Measurements from ENCODE around the gene ACTRT2. TPM values are rescaled to one million over a fixed set of nuclear protein-coding genes. Genes with fewer than 3 reads are reported as not detected.

Gene ACTRT2
- total and polyA plus RNA-seq, 2 donors (not counting 1 experiment from before 2014, with no cell fraction given), result not detected

DNA sequence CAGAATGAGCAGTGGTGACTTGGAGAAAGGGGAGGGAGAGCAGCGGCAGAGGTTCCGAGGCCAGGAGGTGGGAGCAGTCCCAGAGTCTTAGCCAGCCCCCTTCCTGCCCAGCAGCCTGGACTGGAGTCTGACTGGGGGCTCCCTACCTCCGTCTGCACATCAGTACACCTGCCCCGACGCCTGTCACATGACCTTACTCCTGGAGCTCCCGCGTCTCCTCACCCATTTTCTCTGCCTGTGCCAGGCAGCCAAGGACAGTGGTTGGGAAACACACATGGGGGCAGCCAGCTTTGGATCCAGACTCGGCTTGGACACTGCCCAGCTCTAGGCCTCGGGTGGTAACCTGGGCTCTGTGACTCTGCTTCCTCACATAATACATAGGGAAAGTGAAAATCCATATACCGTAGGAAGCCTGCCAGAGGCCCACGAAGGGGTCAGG lies 16.9 kb downstream of the ACTRT2 start:
- ATAC-seq (ENCODE audit: low read depth), result no peak
- Histone ChIP-seq H3K27me3 (replicated peaks in 1 of 4; ENCODE audit: control extremely low read depth in 1 of 4, control insufficient read depth in 3 of 4, insufficient read depth in 4 of 4, low read length in 3 of 4) (no peaks in the 10 kb centered on the region), H3K36me3 (replicated peaks in 1 of 2; ENCODE audit: control extremely low read depth in 1 of 2, control insufficient read depth in 1 of 2, extremely low read depth in 1 of 2, insufficient read depth in 2 of 2, low read length in 1 of 2) (no peaks in the 10 kb centered on the region), H3K79me2 (ENCODE audit: control insufficient read depth, insufficient read depth, low read length) (no peaks in the 10 kb centered on the region), H3K9me3 (ENCODE audit: control extremely low read depth in 1 of 3, control insufficient read depth in 2 of 3, insufficient read depth in 1 of 3, low read length in 2 of 3) (peaks cover 0 to 5% (median 0%) of the 10 kb centered on the region in 3 donors), H4K20me1 (ENCODE audit: control insufficient read depth, insufficient read depth, low read length, poor library complexity, severe bottlenecking) (no peaks in the 10 kb centered on the region), H3K27ac (ENCODE audit: low read length in 2 of 2) (no peak overlapping the region), H3K4me2 (replicated peaks; ENCODE audit: low read depth, low read length, poor library complexity, severe bottlenecking) (no peak overlapping the region), H3K4me3 (ENCODE audit: control extremely low read depth in 1 of 5, extremely low read depth in 1 of 5, insufficient read depth in 1 of 5, low read depth in 2 of 5, low read length in 4 of 5) (no peak overlapping the region), H3K4me1 (ENCODE audit: control insufficient read depth in 2 of 2, insufficient read depth in 2 of 2, low read length in 2 of 2) (no peaks in the 10 kb centered on the region), H3K9ac (ENCODE audit: low read length) (no peak overlapping the region), H2AFZ (ENCODE audit: insufficient read depth, low read depth, low read length, poor library complexity, severe bottlenecking) (no peak overlapping the region)
- CTCF ChIA-PET, result no interaction called here
- Mint-ChIP-seq H3K9me3 (ENCODE audit: insufficient read depth) (no peaks in the 10 kb centered on the region), H3K4me3 (no peak overlapping the region), H3K27me3 (peaks cover 3% of the 10 kb centered on the region), H3K4me1 (no peaks in the 10 kb centered on the region), H3K27ac (no peak overlapping the region)
- intact Hi-C loops (cut with micrococcal nuclease), result no loop called here
- WGBS (ENCODE audit: insufficient coverage), result 90% methylated on average over 8 of the region's 11 CpGs
- DNase-seq, result no peak
- no peak for TF ChIP-seq EZH2 (IDR thresholded peaks at IDR 0.05; ENCODE audit: borderline replicate concordance, insufficient read depth, low read depth, low read length, poor library complexity, severe bottlenecking)
- no peak for TF ChIP-seq CTCF (IDR thresholded peaks at IDR 0.05)
- POLR2A ChIA-PET, result no interaction called here

DNA sequence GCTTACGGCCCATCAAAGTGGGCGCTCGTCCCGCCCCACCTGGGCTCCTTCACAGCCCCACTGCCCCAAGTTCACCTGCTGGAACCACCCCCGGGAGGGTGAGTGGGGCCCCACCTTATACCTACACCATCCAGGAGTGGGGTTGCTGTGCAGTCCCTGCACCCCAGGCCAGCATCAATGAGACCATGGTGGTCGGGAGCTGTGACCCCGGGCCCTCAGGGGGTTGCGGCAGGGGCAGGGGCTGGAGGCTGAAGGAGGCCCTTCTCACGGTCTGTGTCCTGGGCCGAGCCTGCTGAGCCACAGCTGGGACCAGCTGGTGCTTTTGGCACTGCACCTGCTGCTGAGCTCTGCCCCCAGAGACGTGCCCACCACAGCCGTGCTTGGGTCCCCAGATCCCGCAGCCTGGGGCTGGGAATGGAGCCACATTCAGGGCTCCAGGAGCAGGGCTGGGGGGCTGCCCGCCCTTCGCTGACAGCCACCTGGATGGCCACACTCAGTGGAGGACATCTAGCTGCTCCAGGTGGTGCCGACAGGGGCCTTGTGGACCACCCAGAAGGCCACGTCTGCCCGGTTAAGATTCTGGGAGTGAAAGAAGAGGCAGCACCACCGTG lies 17.4 kb downstream of the ACTRT2 start:
- POLR2A ChIA-PET, result no interaction called here
- Histone ChIP-seq H3K9ac (ENCODE audit: low read length) (no peak overlapping the region), H3K4me3 (ENCODE audit: control extremely low read depth in 1 of 5, extremely low read depth in 1 of 5, insufficient read depth in 1 of 5, low read depth in 2 of 5, low read length in 4 of 5) (no peak overlapping the region), H3K79me2 (ENCODE audit: control insufficient read depth, insufficient read depth, low read length) (no peaks in the 10 kb centered on the region), H3K4me1 (ENCODE audit: control insufficient read depth in 2 of 2, insufficient read depth in 2 of 2, low read length in 2 of 2) (no peaks in the 10 kb centered on the region), H3K9me3 (ENCODE audit: control extremely low read depth in 1 of 3, control insufficient read depth in 2 of 3, insufficient read depth in 1 of 3, low read length in 2 of 3) (peaks cover 0 to 5% (median 0%) of the 10 kb centered on the region in 3 donors), H3K27ac (ENCODE audit: low read length in 2 of 2) (no peak overlapping the region), H3K27me3 (replicated peaks in 1 of 4; ENCODE audit: control extremely low read depth in 1 of 4, control insufficient read depth in 3 of 4, insufficient read depth in 4 of 4, low read length in 3 of 4) (no peaks in the 10 kb centered on the region), H2AFZ (ENCODE audit: insufficient read depth, low read depth, low read length, poor library complexity, severe bottlenecking) (no peak overlapping the region), H3K4me2 (replicated peaks; ENCODE audit: low read depth, low read length, poor library complexity, severe bottlenecking) (no peak overlapping the region), H3K36me3 (replicated peaks in 1 of 2; ENCODE audit: control extremely low read depth in 1 of 2, control insufficient read depth in 1 of 2, extremely low read depth in 1 of 2, insufficient read depth in 2 of 2, low read length in 1 of 2) (no peaks in the 10 kb centered on the region), H4K20me1 (ENCODE audit: control insufficient read depth, insufficient read depth, low read length, poor library complexity, severe bottlenecking) (no peaks in the 10 kb centered on the region)
- no peaks in the 10 kb centered on the region for H3K9me3 Mint-ChIP-seq (ENCODE audit: insufficient read depth)
- TF ChIP-seq CTCF (IDR thresholded peaks at IDR 0.05) (no peak), EZH2 (IDR thresholded peaks at IDR 0.05; ENCODE audit: borderline replicate concordance, insufficient read depth, low read depth, low read length, poor library complexity, severe bottlenecking) (no peak)
- CTCF ChIA-PET, result no interaction called here
- H3K27ac Mint-ChIP-seq, result no peak overlapping the region
- WGBS (ENCODE audit: insufficient coverage), result 69% methylated on average over 19 of the region's 19 CpGs
- no peak for DNase-seq
- no peak for ATAC-seq (ENCODE audit: low read depth)
- H3K4me1 Mint-ChIP-seq, result no peaks in the 10 kb centered on the region
- intact Hi-C loops (cut with micrococcal nuclease), result no loop called here
- H3K27me3 Mint-ChIP-seq, result peaks cover 3% of the 10 kb centered on the region
- no peak overlapping the region for H3K4me3 Mint-ChIP-seq
